Body of pancreas (tissue), 4 donors: ENCODE measurements around the gene ACAD8.

Experiments
- CTCF ChIP-seq, 7 experiments: fragments of 450-650 bp in 4 of 7; fragments of 200-600 bp in 3 of 7; sonication (generic) in 3 of 7; IDR thresholded peaks; one replicate each; pipeline ENCODE4 v1.5.1; 2016 to 2019; ENCODE audit warnings: antibody characterized with exemption in 7 of 7
- POLR2A ChIP-seq, 3 donors: fragments of 450-650 bp; IDR thresholded peaks; one replicate each; pipeline ENCODE4 v1.6.1; 2016; ENCODE audit warnings: antibody characterized with exemption in 3 of 3, mild to moderate bottlenecking in 2 of 3

- TF ChIP-seq CTCF (IDR thresholded peaks at IDR 0.05) (no peak), POLR2A (IDR thresholded peaks at IDR 0.05) (no peak)
Measured at GRCh38 chr11:134287561-134287960, 34.2 kb downstream of the ACAD8 start.
